NCI-H748 treated with DMSO at 0.1 percent for 48 hours (cell line): ENCODE results near the gene SH3TC1.
A peak's percentile ranks its signal among the peaks of the same experiment; 100 is the strongest.

Source experiments
- DNase-seq: peaks from one replicate; lab custom pipeline; 2025; lab: John Stamatoyannopoulos, UW

Gene SH3TC1

DNA sequence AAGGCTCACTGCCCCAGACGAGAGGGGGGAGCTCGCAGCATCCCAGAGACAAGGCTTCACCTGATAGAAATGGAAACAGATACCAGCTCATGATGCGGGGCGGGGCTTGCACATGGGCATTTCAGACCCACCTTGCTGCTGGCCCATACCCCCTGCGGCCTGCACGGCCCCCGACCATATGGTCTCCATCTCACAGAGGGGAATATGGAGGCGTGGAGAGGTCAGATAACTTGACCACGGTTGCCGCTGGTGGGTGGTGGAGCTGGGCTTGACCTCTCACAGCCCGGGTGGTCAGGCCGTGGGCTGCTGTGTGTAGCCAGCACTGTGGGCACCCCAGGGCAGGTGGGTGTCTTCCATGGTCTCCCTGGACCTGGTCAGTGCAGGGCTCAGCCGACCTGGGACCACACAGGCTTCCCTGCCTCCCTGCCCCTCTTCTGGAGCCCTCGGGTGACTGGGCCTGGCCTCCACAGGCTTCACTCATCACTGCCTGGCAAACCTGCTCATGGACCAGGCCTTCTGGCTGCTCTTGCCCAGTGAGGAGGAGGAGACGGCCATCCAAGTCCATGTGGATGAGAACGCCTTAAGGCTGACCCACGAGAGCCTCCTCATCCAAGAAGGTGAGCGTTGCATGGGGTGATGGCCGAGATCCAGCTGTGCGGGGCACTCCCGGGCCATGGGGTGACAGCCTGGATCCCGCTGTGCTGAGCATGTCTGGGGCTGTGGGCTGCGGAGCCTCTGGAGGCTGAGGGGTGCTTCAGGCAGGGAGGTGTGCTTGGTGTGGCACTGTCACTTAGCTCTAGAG is 16.8 kb downstream of the SH3TC1 start:
- no peak for DNase-seq

DNA sequence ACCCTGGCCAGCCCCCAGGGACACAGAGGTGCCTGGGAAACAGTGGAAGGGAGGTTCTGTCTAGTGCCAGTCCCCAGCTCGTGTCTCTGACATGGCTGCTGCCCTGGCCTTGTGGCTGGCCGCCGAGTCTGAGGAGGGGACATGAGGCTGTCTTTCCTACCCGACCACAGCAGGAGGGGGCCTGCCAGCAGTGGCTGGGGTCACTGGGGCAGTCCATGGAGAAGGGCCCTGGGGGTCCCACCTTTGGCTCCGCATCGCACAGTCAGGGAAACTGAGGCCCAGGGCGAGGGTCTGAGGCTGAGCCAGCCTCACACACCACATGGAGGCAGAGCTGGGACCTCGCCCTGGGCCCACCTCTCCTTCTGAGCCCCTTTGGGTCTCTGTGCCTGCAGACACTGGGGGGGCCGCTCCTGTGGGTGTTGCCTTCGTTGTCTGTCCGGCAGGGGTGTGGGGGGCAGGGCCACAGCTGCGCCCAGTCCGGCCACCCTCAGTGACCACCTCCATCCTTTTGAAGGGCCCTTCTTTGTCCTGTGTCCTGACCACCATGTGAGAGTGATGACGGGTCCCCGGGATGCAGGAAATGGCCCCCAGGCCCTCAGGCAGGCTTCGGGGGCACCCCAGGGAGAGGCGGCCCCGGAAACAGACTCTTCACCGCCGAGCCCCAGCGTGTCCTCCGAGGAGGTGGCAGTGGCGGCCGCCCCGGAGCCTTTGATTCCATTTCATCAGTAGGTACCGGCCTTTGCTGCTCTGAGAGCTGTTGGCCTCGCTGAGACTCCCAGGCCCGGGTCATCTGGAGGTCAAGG is 17.6 kb downstream of the SH3TC1 start:
- no peak for DNase-seq

- DNase-seq: no peak
Observed at GRCh38 chr4:8217246-8217511, 18.1 kb downstream of the SH3TC1 start.

- no peak for DNase-seq
Observed at GRCh38 chr4:8217871-8218270, 18.8 kb downstream of the SH3TC1 start.

GRCh38 chr4:8218371-8219031 is 19.4 kb downstream of the SH3TC1 start:
- DNase-seq: no peak

DNA sequence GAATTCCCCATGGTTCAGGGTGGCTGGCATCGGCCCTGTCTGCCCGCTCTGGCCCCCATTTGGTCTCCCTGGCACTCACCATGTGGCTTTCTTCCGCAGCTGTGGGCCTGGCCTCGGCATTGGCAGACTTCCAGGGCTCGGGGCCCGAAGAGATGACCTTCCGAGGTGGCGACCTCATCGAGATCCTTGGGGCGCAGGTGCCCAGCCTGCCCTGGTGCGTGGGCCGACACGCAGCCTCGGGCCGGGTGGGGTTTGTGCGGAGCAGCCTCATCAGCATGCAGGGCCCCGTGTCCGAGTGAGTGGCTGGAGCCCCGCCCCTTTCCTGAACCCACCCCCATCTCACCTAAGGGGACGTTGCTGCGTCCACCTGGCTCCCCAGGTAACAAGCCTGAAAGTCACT is 20.1 kb downstream of the SH3TC1 start:
- DNase-seq: no peak

DNA sequence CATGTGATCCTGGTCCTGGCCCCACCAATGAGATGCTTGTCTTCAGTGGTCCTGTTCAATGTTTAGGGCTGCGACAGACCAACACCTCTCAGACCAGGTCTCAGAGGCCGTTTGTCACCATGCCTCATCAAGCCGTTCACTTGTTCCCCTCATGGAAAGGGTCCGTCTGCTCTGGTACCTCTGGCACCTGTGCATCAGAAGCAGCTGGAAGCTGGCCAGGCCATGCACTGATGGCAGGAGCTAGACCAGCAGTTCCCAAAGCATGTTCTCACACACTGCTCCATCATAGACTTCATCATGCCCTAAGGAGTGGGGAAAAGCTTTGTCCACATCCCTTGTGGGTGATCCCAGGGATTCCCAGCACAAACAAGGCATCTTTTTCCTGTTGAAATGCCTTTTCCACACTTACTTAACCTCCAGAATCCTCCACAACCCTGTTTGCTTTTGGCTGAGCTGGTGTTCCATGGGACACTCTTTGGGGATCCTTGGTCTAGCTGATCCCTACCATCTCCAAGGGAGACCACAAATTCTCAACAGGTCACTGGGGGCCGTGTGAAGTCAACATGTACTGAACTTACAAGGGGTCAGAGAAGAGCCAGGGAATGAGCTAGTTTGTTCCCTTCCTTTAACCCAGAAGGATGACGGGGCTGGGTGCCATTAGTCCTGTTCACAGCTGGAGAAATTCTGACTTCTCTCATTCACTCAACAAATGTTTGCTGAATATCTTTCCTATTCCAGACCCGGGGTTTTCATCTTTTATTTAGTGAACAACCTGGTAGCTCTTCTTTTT is 21.8 kb downstream of the SH3TC1 start:
- no peak for DNase-seq

- no peak for DNase-seq
Observed at GRCh38 chr4:8221476-8221875, 22.4 kb downstream of the SH3TC1 start.

GRCh38 chr4:8221985-8222384 is 22.9 kb downstream of the SH3TC1 start:
- DNase-seq: no peak

DNA sequence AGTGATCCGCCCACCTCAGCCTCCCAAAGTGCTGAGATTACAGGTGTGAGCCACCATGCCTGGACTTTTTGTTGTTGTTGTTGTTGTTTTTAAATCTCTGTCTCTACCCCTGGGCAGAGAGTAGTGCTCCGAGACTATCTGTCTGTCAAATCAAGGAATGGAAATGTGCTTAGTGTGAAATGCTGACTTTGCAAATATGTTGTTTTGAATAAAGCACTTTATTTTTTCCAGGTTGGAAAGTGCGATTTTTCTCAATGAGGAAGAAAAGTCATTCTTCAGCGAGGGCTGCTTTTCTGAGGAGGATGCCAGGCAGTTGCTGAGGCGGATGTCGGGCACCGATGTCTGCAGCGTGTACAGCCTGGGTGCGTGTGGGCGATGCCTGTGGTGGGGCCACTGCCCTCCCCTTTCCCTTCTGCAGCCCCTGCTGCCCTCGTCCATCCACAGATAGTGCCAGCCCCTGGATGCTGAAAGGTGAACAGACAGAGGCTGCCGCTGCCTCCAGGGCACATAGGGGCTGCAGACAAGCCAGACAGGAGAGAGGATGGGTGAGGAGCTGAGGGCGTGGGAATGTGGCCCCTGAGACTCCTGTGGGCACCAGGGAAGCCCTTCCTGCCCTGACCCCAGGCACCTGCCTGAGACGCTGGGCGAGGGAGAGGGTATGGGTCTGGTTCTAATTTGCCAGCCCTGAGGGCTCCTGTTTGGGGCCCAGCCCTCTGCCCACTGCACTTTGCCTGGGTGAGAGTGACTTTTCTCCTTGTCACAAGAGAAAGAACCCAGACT is 23.7 kb downstream of the SH3TC1 start:
- no peak for DNase-seq

GRCh38 chr4:8224267-8224974 is 25.3 kb downstream of the SH3TC1 start:
- no peak for DNase-seq

GRCh38 chr4:8224975-8225625 is 26.0 kb downstream of the SH3TC1 start:
- DNase-seq: no peak

GRCh38 chr4:8225706-8226443 is 26.8 kb downstream of the SH3TC1 start:
- DNase-seq: peak; percentile 55

- DNase-seq: no peak
Observed at GRCh38 chr4:8227201-8227770, 28.2 kb downstream of the SH3TC1 start.

DNA sequence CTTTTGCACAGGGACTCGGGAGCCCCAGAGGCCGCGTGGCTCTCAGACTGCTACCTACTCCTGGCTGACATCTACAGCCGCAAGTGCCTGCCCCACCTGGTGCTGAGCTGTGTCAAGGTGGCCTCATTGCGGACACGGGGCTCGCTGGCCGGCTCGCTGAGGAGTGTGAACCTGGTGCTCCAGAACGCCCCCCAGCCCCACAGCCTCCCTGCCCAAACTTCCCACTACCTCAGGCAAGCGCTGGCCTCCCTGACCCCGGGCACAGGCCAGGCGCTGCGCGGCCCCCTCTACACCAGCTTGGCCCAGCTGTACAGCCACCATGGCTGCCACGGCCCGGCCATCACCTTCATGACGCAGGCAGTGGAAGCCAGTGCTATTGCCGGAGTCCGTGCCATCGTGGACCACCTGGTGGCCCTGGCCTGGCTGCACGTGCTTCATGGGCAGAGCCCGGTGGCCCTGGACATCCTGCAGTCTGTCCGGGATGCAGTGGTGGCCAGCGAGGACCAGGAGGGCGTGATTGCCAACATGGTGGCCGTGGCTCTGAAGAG is 28.8 kb downstream of the SH3TC1 start:
- DNase-seq: no peak

GRCh38 chr4:8228319-8229250 is 29.5 kb downstream of the SH3TC1 start:
- DNase-seq: peak; percentile 1

GRCh38 chr4:8229331-8229975 is 30.4 kb downstream of the SH3TC1 start:
- no peak for DNase-seq
